Measurements from ENCODE around the gene HDGFL2.

GRCh38 chr19:4503825-4504170, 31.7 kb downstream of the HDGFL2 start:
- TF ChIP-seq, protein P1, sequence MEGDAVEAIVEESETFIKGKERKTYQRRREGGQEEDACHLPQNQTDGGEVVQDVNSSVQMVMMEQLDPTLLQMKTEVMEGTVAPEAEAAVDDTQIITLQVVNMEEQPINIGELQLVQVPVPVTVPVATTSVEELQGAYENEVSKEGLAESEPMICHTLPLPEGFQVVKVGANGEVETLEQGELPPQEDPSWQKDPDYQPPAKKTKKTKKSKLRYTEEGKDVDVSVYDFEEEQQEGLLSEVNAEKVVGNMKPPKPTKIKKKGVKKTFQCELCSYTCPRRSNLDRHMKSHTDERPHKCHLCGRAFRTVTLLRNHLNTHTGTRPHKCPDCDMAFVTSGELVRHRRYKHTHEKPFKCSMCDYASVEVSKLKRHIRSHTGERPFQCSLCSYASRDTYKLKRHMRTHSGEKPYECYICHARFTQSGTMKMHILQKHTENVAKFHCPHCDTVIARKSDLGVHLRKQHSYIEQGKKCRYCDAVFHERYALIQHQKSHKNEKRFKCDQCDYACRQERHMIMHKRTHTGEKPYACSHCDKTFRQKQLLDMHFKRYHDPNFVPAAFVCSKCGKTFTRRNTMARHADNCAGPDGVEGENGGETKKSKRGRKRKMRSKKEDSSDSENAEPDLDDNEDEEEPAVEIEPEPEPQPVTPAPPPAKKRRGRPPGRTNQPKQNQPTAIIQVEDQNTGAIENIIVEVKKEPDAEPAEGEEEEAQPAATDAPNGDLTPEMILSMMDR (IDR thresholded peaks at IDR 0.05; ENCODE audit: low read depth, low read length, missing input control), result no peak
- TF ChIP-seq, protein P2, sequence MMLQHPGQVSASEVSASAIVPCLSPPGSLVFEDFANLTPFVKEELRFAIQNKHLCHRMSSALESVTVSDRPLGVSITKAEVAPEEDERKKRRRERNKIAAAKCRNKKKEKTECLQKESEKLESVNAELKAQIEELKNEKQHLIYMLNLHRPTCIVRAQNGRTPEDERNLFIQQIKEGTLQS (IDR thresholded peaks at IDR 0.05), result no peak
- no peak for TF ChIP-seq RAD21 (IDR thresholded peaks at IDR 0.05)
- no peak for TF ChIP-seq FOXA2 (IDR thresholded peaks at IDR 0.05)
- TF ChIP-seq TAF1 (conservative IDR thresholded peaks at IDR 0.05), result no peak
- no peak for TF ChIP-seq YY1 (IDR thresholded peaks at IDR 0.05)
- TF ChIP-seq FOXA1 (IDR thresholded peaks at IDR 0.05), result no peak
- TF ChIP-seq JUND (IDR thresholded peaks at IDR 0.05), result no peak

Measured in liver (tissue), 3 donors.